ENCODE results near the gene TNRC6C.

The TNRC6C gene

GRCh38 chr17:77957857-77958715 lies at the start of gene TNRC6C:
TNRC6C (plus strand) TSS chr17:77958703; CDS start chr17:78004207, 45,504 bp downstream.
- DNase-seq = peak; percentile 100

GRCh38 chr17:77909236-77909635 lies 49.3 kb upstream of the TNRC6C start:
- no peak for DNase-seq

GRCh38 chr17:77909816-77910215 lies 48.7 kb upstream of the TNRC6C start:
- no peak for DNase-seq

GRCh38 chr17:77914385-77915254 lies 43.9 kb upstream of the TNRC6C start:
- no peak for DNase-seq

GRCh38 chr17:77915594-77916021 lies 42.9 kb upstream of the TNRC6C start:
- DNase-seq = no peak

- DNase-seq = no peak
Measured at GRCh38 chr17:77916264-77916663, 42.2 kb upstream of the TNRC6C start.

- DNase-seq = peak; percentile 15
Measured at GRCh38 chr17:77916703-77917481, 41.6 kb upstream of the TNRC6C start.

- DNase-seq = no peak
Measured at GRCh38 chr17:77919276-77919675, 39.2 kb upstream of the TNRC6C start.

GRCh38 chr17:77923135-77923534 lies 35.4 kb upstream of the TNRC6C start:
- DNase-seq = no peak

- DNase-seq = no peak
Measured at GRCh38 chr17:77923776-77924513, 34.6 kb upstream of the TNRC6C start.

GRCh38 chr17:77924757-77925336 lies 33.7 kb upstream of the TNRC6C start:
- no peak for DNase-seq

GRCh38 chr17:77925831-77926543 lies 32.5 kb upstream of the TNRC6C start:
- no peak for DNase-seq

GRCh38 chr17:77926981-77927380 lies 31.5 kb upstream of the TNRC6C start:
- no peak for DNase-seq

GRCh38 chr17:77927777-77928518 lies 30.6 kb upstream of the TNRC6C start:
- DNase-seq = no peak

- no peak for DNase-seq
Measured at GRCh38 chr17:77928519-77929179, 29.9 kb upstream of the TNRC6C start.

- no peak for DNase-seq
Measured at GRCh38 chr17:77929180-77929564, 29.3 kb upstream of the TNRC6C start.

GRCh38 chr17:77929871-77930436 lies 28.5 kb upstream of the TNRC6C start:
- no peak for DNase-seq

- no peak for DNase-seq
Measured at GRCh38 chr17:77930780-77931768, 27.4 kb upstream of the TNRC6C start.

Measured in CD4-positive, alpha-beta T cell treated with Interleukin-4 for 4 hours (primary cell).